ENCODE measurements around the gene ARHGAP21. TPM values are rescaled to one million over a fixed set of nuclear protein-coding genes. Genes with fewer than 3 reads are reported as not detected.
"Not testable (repeated sequence)": the region's sequence is repeated elsewhere in the genome, so short reads cannot be mapped to it uniquely, and the experiment has no call there.

Gene ARHGAP21
- polyA plus RNA-seq, 1 donor (not counting 4 experiments of a cell fraction or from before 2014, with no cell fraction given), result 78.5 TPM

DNA sequence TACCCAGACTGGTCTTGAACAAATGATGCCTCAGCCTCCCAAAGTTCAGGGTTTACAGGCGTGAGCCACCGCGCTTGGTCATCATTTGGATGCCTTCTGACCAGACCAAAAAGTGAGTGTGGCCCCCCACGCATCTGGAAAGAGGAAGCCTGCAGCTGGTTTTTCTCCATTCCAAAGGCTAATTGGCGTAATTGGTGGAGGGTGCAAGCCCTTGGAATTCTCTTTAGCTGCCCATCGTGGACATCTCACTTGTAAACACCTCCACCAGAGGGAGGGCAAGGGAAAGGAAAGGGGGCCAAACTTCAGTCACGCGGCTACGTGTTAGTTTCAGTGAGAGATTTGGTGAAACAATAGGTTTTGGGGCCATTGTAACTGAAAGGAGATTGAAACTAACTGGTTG lies 4.1 kb upstream of the ARHGAP21 start:
- H3K9ac ChIP-seq (ENCODE audit: control insufficient read depth, extremely low read depth, insufficient read depth, low read length), result no peak overlapping the region
- H3K9me3 ChIP-seq (ENCODE audit: control insufficient read depth, low read depth, low read length), result no peaks in the 10 kb centered on the region
- no peak overlapping the region for H3K4me2 ChIP-seq (ENCODE audit: control insufficient read depth, extremely low read depth, insufficient read depth, low read depth, low read length)
- no peaks in the 10 kb centered on the region for H3K27me3 ChIP-seq (ENCODE audit: control insufficient read depth, extremely low read depth, insufficient read depth, low read length)
- no peak for DNase-seq (ENCODE audit: low read depth, low spot score)
- TF ChIP-seq, protein P1, sequence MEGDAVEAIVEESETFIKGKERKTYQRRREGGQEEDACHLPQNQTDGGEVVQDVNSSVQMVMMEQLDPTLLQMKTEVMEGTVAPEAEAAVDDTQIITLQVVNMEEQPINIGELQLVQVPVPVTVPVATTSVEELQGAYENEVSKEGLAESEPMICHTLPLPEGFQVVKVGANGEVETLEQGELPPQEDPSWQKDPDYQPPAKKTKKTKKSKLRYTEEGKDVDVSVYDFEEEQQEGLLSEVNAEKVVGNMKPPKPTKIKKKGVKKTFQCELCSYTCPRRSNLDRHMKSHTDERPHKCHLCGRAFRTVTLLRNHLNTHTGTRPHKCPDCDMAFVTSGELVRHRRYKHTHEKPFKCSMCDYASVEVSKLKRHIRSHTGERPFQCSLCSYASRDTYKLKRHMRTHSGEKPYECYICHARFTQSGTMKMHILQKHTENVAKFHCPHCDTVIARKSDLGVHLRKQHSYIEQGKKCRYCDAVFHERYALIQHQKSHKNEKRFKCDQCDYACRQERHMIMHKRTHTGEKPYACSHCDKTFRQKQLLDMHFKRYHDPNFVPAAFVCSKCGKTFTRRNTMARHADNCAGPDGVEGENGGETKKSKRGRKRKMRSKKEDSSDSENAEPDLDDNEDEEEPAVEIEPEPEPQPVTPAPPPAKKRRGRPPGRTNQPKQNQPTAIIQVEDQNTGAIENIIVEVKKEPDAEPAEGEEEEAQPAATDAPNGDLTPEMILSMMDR (optimal IDR thresholded peaks at IDR 0.05 in 1 of 3, IDR thresholded peaks at IDR 0.05 in 1 of 3, conservative IDR thresholded peaks at IDR 0.05 in 1 of 3; ENCODE audit: extremely low read depth in 1 of 3, insufficient read depth in 2 of 3, low read length in 3 of 3), result peak in 1 of 3 experiments; percentile 23
- no peak for TF ChIP-seq EZH2 (IDR thresholded peaks at IDR 0.05; ENCODE audit: low read length)
- no peaks in the 10 kb centered on the region for H4K20me1 ChIP-seq (ENCODE audit: control insufficient read depth, extremely low read depth, insufficient read depth, low read length)
- H3K9me1 ChIP-seq (ENCODE audit: control insufficient read depth, extremely low read depth, insufficient read depth, low read length), result no peaks in the 10 kb centered on the region
- no peak overlapping the region for H2AFZ ChIP-seq (ENCODE audit: control insufficient read depth, low read length)
- dilution Hi-C loops (cut with MboI; ENCODE audit: extremely low pct_ligation_motif_present, low sequenced_read_pairs), result no loop called here
- H3K27ac ChIP-seq (ENCODE audit: control insufficient read depth, insufficient read depth, low read length), result no peak overlapping the region
- H3K36me3 ChIP-seq (ENCODE audit: control insufficient read depth in 2 of 2, extremely low read depth in 1 of 2, insufficient read depth in 2 of 2, low read length in 2 of 2), result no peaks in the 10 kb centered on the region
- no peak overlapping the region for H3K4me3 ChIP-seq (ENCODE audit: control insufficient read depth in 2 of 3, extremely low read depth in 1 of 3, insufficient read depth in 2 of 3, low read depth in 1 of 3, low read length in 3 of 3)
- FAIRE-seq, result no peak
- H3K79me2 ChIP-seq (ENCODE audit: control insufficient read depth, insufficient read depth, low read length), result peaks cover 3% of the 10 kb centered on the region
- H3K4me1 ChIP-seq (ENCODE audit: control insufficient read depth, extremely low read depth, insufficient read depth, low read length), result peaks cover 25% of the 10 kb centered on the region

DNA sequence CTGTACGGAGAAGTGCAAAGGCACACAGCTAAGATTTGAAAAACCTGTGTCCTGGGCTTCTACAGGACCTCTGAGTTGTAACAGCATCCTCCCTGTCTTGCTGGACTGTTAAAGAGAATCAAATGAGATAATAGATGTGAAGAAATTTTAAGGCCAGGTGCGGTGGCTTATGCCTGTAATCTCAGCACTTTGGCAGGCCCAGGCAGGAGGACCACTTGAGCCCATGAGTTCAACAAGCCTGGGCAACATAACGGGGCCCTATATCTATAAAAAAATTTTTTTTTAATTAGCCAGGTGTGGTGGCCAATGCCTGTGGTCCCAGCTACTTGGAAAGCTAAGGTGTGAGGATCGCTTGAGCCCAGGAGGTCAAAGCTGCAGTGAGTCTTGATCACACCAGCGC lies 2.9 kb upstream of the ARHGAP21 start:
- Histone ChIP-seq H3K9me3 (ENCODE audit: control insufficient read depth, low read depth, low read length) (no peaks in the 10 kb centered on the region), H3K27me3 (ENCODE audit: control insufficient read depth, extremely low read depth, insufficient read depth, low read length) (no peaks in the 10 kb centered on the region), H3K36me3 (ENCODE audit: control insufficient read depth in 2 of 2, extremely low read depth in 1 of 2, insufficient read depth in 2 of 2, low read length in 2 of 2) (peaks cover 0 to 2% of the 10 kb centered on the region in 2 experiments), H3K4me2 (ENCODE audit: control insufficient read depth, extremely low read depth, insufficient read depth, low read depth, low read length) (no peak overlapping the region), H3K27ac (ENCODE audit: control insufficient read depth, insufficient read depth, low read length) (no peak overlapping the region), H3K4me3 (ENCODE audit: control insufficient read depth in 2 of 3, extremely low read depth in 1 of 3, insufficient read depth in 2 of 3, low read depth in 1 of 3, low read length in 3 of 3) (no peak overlapping the region), H3K4me1 (ENCODE audit: control insufficient read depth, extremely low read depth, insufficient read depth, low read length) (peaks cover 22% of the 10 kb centered on the region), H3K79me2 (ENCODE audit: control insufficient read depth, insufficient read depth, low read length) (peaks cover 14% of the 10 kb centered on the region), H3K9ac (ENCODE audit: control insufficient read depth, extremely low read depth, insufficient read depth, low read length) (no peak overlapping the region), H2AFZ (ENCODE audit: control insufficient read depth, low read length) (no peak overlapping the region), H3K9me1 (ENCODE audit: control insufficient read depth, extremely low read depth, insufficient read depth, low read length) (no peaks in the 10 kb centered on the region), H4K20me1 (ENCODE audit: control insufficient read depth, extremely low read depth, insufficient read depth, low read length) (no peaks in the 10 kb centered on the region)
- no peak for TF ChIP-seq EZH2 (IDR thresholded peaks at IDR 0.05; ENCODE audit: low read length)
- TF ChIP-seq, protein P1 (optimal IDR thresholded peaks at IDR 0.05 in 1 of 3, IDR thresholded peaks at IDR 0.05 in 1 of 3, conservative IDR thresholded peaks at IDR 0.05 in 1 of 3; ENCODE audit: extremely low read depth in 1 of 3, insufficient read depth in 2 of 3, low read length in 3 of 3), result no peak
- DNase-seq (ENCODE audit: low read depth, low spot score) (no peak), FAIRE-seq (no peak)
- dilution Hi-C loops (cut with MboI; ENCODE audit: extremely low pct_ligation_motif_present, low sequenced_read_pairs), result no loop called here

DNA sequence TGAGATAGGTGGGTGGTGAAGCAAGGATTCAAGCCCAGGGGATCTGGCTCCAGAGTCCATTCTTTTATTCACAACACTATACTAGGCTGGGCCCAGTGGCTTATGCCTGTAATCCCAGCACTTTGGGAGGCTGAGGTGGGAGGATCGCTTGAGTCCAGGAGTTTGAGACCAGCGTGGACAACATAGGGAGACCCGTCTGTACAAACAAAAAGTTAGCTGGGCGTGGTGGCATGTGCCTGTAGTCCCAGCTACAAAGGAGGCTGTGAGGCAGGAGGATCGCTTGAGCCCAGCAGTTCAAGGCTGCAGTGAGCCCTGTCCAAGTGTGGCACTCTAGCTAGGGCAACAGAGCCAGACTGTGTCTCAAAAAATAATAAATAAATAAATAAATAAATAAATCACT lies 2.3 kb upstream of the ARHGAP21 start:
- H3K9ac ChIP-seq (ENCODE audit: control insufficient read depth, extremely low read depth, insufficient read depth, low read length); H3K4me3 ChIP-seq (ENCODE audit: control insufficient read depth in 2 of 3, extremely low read depth in 1 of 3, insufficient read depth in 2 of 3, low read depth in 1 of 3, low read length in 3 of 3); H3K27ac ChIP-seq (ENCODE audit: control insufficient read depth, insufficient read depth, low read length); H3K9me1 ChIP-seq (ENCODE audit: control insufficient read depth, extremely low read depth, insufficient read depth, low read length); H2AFZ ChIP-seq (ENCODE audit: control insufficient read depth, low read length); H3K27me3 ChIP-seq (ENCODE audit: control insufficient read depth, extremely low read depth, insufficient read depth, low read length); FAIRE-seq; DNase-seq (ENCODE audit: low read depth, low spot score); H3K4me2 ChIP-seq (ENCODE audit: control insufficient read depth, extremely low read depth, insufficient read depth, low read depth, low read length); H4K20me1 ChIP-seq (ENCODE audit: control insufficient read depth, extremely low read depth, insufficient read depth, low read length); H3K36me3 ChIP-seq (ENCODE audit: control insufficient read depth in 2 of 2, extremely low read depth in 1 of 2, insufficient read depth in 2 of 2, low read length in 2 of 2); dilution Hi-C loops (cut with MboI; ENCODE audit: extremely low pct_ligation_motif_present, low sequenced_read_pairs); H3K9me3 ChIP-seq (ENCODE audit: control insufficient read depth, low read depth, low read length): not testable (repeated sequence)
- Histone ChIP-seq H3K4me1 (ENCODE audit: control insufficient read depth, extremely low read depth, insufficient read depth, low read length) (peaks cover 22% of the 10 kb centered on the region), H3K79me2 (ENCODE audit: control insufficient read depth, insufficient read depth, low read length) (peaks cover 20% of the 10 kb centered on the region)
